Fibroblast of mammary gland (primary cell): Measurements from ENCODE around the gene FRMD5.
A peak's percentile ranks its signal among the peaks of the same experiment; 100 is the strongest.

Experiments used
- DNase-seq: peaks from one replicate; pipeline ENCODE4 v3.0.0-alpha.2; 2010; ENCODE audit warnings: low read depth
- H3K4me3 ChIP-seq: 2 replicates; pipeline ENCODE4 v1.5.1; 2011; ENCODE audit warnings: low read depth, mild to moderate bottlenecking, low read length, moderate library complexity; ENCODE audit not compliant: control insufficient read depth
- CTCF ChIP-seq: conservative IDR thresholded peaks from 2 replicates; pipeline ENCODE4 v1.5.1; 2011; ENCODE audit warnings: low read depth, low read length, inconsistent platforms; ENCODE audit not compliant: control insufficient read depth, insufficient read depth

FRMD5 gene

GRCh38 chr15:43887901-43888300, 307.2 kb downstream of the FRMD5 start:
- no peak overlapping the region for H3K4me3 ChIP-seq
- no peak for TF ChIP-seq CTCF
- no peak for DNase-seq

GRCh38 chr15:43886558-43886957, 308.5 kb downstream of the FRMD5 start:
- no peak for DNase-seq
- no peak for TF ChIP-seq CTCF
- H3K4me3 ChIP-seq: no peak overlapping the region

- DNase-seq: no peak
- no peak overlapping the region for H3K4me3 ChIP-seq
- no peak for TF ChIP-seq CTCF
Observed at GRCh38 chr15:43883571-43883970, 311.5 kb downstream of the FRMD5 start.

GRCh38 chr15:43881944-43882343, 313.1 kb downstream of the FRMD5 start:
- H3K4me3 ChIP-seq: no peak overlapping the region
- no peak for DNase-seq
- peak; percentile 46 for TF ChIP-seq CTCF

GRCh38 chr15:43881245-43881644, 313.8 kb downstream of the FRMD5 start:
- H3K4me3 ChIP-seq: no peak overlapping the region
- no peak for TF ChIP-seq CTCF
- no peak for DNase-seq

- H3K4me3 ChIP-seq: no peak overlapping the region
- no peak for TF ChIP-seq CTCF
- DNase-seq: peak; percentile 38
Observed at GRCh38 chr15:43880406-43881194, 314.5 kb downstream of the FRMD5 start.
